ENCODE measurements around the gene ANKRD66.

Gene ANKRD66

GRCh38 chr6:46746696-46747095, at the start of gene ANKRD66:
TSS of gene ANKRD66 (plus strand) at chr6:46746933. CDS start at chr6:46751949, 5,016 bp downstream.
- no peak for TF ChIP-seq JUND (IDR thresholded peaks at IDR 0.05; ENCODE audit: low read depth)
- DNase-seq (ENCODE audit: low read depth in 1 of 2, low spot score in 1 of 2) = no peak
- in situ Hi-C loops (cut with HindIII; ENCODE audit: low pct_unique_long_range_greater_than_20kb, low sequenced_read_pairs) = no loop called here

GRCh38 chr6:46699970-46700369, 46.8 kb upstream of the ANKRD66 start:
- TF ChIP-seq JUND (IDR thresholded peaks at IDR 0.05; ENCODE audit: low read depth) = no peak
- in situ Hi-C loops (cut with HindIII; ENCODE audit: low pct_unique_long_range_greater_than_20kb, low sequenced_read_pairs) = no loop called here
- DNase-seq (ENCODE audit: low read depth in 1 of 2, low spot score in 1 of 2) = no peak

- in situ Hi-C loops (cut with HindIII; ENCODE audit: low pct_unique_long_range_greater_than_20kb, low sequenced_read_pairs) = no loop called here
- peak in 1 of 2 experiments; percentile 68 for DNase-seq (ENCODE audit: low read depth in 1 of 2, low spot score in 1 of 2)
- TF ChIP-seq JUND (IDR thresholded peaks at IDR 0.05; ENCODE audit: low read depth) = no peak
Measured at GRCh38 chr6:46704562-46704961, 42.2 kb upstream of the ANKRD66 start.

GRCh38 chr6:46706464-46706863, 40.3 kb upstream of the ANKRD66 start:
- no peak for DNase-seq (ENCODE audit: low read depth in 1 of 2, low spot score in 1 of 2)
- in situ Hi-C loops (cut with HindIII; ENCODE audit: low pct_unique_long_range_greater_than_20kb, low sequenced_read_pairs) = no loop called here
- no peak for TF ChIP-seq JUND (IDR thresholded peaks at IDR 0.05; ENCODE audit: low read depth)

- in situ Hi-C loops (cut with HindIII; ENCODE audit: low pct_unique_long_range_greater_than_20kb, low sequenced_read_pairs) = no loop called here
- DNase-seq (ENCODE audit: low read depth in 1 of 2, low spot score in 1 of 2) = no peak
- TF ChIP-seq JUND (IDR thresholded peaks at IDR 0.05; ENCODE audit: low read depth) = no peak
Measured at GRCh38 chr6:46711491-46711890, 35.2 kb upstream of the ANKRD66 start.

GRCh38 chr6:46715141-46715540, 31.6 kb upstream of the ANKRD66 start:
- TF ChIP-seq JUND (IDR thresholded peaks at IDR 0.05; ENCODE audit: low read depth) = no peak
- in situ Hi-C loops (cut with HindIII; ENCODE audit: low pct_unique_long_range_greater_than_20kb, low sequenced_read_pairs) = no loop called here
- DNase-seq (ENCODE audit: low read depth in 1 of 2, low spot score in 1 of 2) = no peak

GRCh38 chr6:46719099-46719498, 27.6 kb upstream of the ANKRD66 start:
- no peak for TF ChIP-seq JUND (IDR thresholded peaks at IDR 0.05; ENCODE audit: low read depth)

GRCh38 chr6:46720401-46720800, 26.3 kb upstream of the ANKRD66 start:
- in situ Hi-C loops (cut with HindIII; ENCODE audit: low pct_unique_long_range_greater_than_20kb, low sequenced_read_pairs) = no loop called here
- DNase-seq (ENCODE audit: low read depth in 1 of 2, low spot score in 1 of 2) = no peak
- TF ChIP-seq JUND (IDR thresholded peaks at IDR 0.05; ENCODE audit: low read depth) = no peak

More at GRCh38 chr6:46719099-46719498, 27.6 kb upstream of the ANKRD66 start:
- DNase-seq (ENCODE audit: low read depth in 1 of 2, low spot score in 1 of 2) = no peak
- in situ Hi-C loops (cut with HindIII; ENCODE audit: low pct_unique_long_range_greater_than_20kb, low sequenced_read_pairs) = no loop called here

- no peak for DNase-seq (ENCODE audit: low read depth in 1 of 2, low spot score in 1 of 2)
- TF ChIP-seq JUND (IDR thresholded peaks at IDR 0.05; ENCODE audit: low read depth) = no peak
- in situ Hi-C loops (cut with HindIII; ENCODE audit: low pct_unique_long_range_greater_than_20kb, low sequenced_read_pairs) = no loop called here
Measured at GRCh38 chr6:46729787-46730326, 16.9 kb upstream of the ANKRD66 start.

- in situ Hi-C loops (cut with HindIII; ENCODE audit: low pct_unique_long_range_greater_than_20kb, low sequenced_read_pairs) = no loop called here
- TF ChIP-seq JUND (IDR thresholded peaks at IDR 0.05; ENCODE audit: low read depth) = no peak
- DNase-seq (ENCODE audit: low read depth in 1 of 2, low spot score in 1 of 2) = no peak
Measured at GRCh38 chr6:46730921-46731461, 15.7 kb upstream of the ANKRD66 start.

GRCh38 chr6:46733341-46733801, 13.4 kb upstream of the ANKRD66 start:
- TF ChIP-seq JUND (IDR thresholded peaks at IDR 0.05; ENCODE audit: low read depth) = no peak
- in situ Hi-C loops (cut with HindIII; ENCODE audit: low pct_unique_long_range_greater_than_20kb, low sequenced_read_pairs) = no loop called here
- DNase-seq (ENCODE audit: low read depth in 1 of 2, low spot score in 1 of 2) = peak in 1 of 2 experiments; percentile 22

GRCh38 chr6:46734867-46735719, 11.6 kb upstream of the ANKRD66 start, which contains the start of gene PLA2G7:
TSS of gene PLA2G7 (minus strand) at chr6:46735375. CDS start at chr6:46722891, 12,484 bp downstream.
- DNase-seq (ENCODE audit: low read depth in 1 of 2, low spot score in 1 of 2) = peak; percentile 69 to 87

GRCh38 chr6:46735720-46736031, 11.1 kb upstream of the ANKRD66 start:
- DNase-seq (ENCODE audit: low read depth in 1 of 2, low spot score in 1 of 2) = no peak
- in situ Hi-C loops (cut with HindIII; ENCODE audit: low pct_unique_long_range_greater_than_20kb, low sequenced_read_pairs) = no loop called here
- TF ChIP-seq JUND (IDR thresholded peaks at IDR 0.05; ENCODE audit: low read depth) = no peak

More at GRCh38 chr6:46734867-46735719, 11.6 kb upstream of the ANKRD66 start, which contains the start of gene PLA2G7:
- in situ Hi-C loops (cut with HindIII; ENCODE audit: low pct_unique_long_range_greater_than_20kb, low sequenced_read_pairs) = no loop called here
- no peak for TF ChIP-seq JUND (IDR thresholded peaks at IDR 0.05; ENCODE audit: low read depth)
